GM23338 (cell line): ENCODE data around the gene MLPH.

ENCODE experiments used
- EZH2 ChIP-seq: fragments of 200-600 bp; sonication (generic); IDR thresholded peaks from one replicate; pipeline ENCODE4 v1.8.0; 2017; ENCODE audit warnings: antibody characterized with exemption, mild to moderate bottlenecking, low read depth; ENCODE audit not compliant: unreplicated experiment
- POLR2AphosphoS5 ChIP-seq: IDR thresholded peaks from 2 replicates; pipeline ENCODE4 v1.6.1; 2016; ENCODE audit warnings: antibody characterized with exemption, low read depth

DNA sequence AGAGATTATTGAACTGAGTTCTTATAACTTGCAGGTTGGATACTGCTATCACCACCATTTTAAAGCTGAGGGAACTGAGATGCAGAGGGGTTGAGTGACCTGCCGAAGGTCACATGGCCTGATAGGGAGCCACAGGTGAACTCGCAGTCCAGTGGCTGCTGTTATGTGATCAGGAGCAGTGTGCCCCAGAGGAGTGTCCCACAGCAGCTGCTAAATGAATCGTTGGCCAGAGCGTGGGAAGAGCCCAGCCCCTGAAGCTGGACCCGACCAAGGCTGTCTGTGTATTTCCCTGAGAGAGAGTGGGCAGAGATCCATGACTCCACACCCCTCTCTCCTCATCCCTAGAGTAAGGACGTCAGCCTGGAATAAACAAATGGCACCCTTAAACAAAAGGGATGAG lies 52.6 kb downstream of the MLPH start:
- no peak for TF ChIP-seq EZH2
- no peak for TF ChIP-seq POLR2AphosphoS5
